ENCODE results near the gene ZSCAN10.

ZSCAN10 gene

DNA sequence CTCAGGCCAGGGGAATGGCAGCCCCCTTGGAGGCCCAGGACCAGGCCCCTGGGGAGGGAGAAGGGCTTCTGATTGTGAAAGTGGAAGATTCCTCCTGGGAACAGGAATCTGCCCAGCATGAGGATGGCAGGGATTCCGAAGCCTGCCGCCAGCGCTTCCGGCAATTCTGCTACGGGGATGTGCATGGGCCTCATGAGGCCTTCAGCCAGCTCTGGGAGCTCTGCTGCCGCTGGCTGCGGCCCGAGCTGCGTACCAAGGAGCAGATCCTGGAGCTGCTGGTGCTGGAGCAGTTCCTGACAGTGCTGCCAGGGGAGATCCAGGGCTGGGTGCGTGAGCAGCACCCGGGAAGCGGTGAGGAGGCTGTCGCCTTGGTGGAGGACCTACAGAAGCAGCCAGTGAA, 38.2 kb upstream of the ZSCAN10 start:
- TF ChIP-seq, protein P1, sequence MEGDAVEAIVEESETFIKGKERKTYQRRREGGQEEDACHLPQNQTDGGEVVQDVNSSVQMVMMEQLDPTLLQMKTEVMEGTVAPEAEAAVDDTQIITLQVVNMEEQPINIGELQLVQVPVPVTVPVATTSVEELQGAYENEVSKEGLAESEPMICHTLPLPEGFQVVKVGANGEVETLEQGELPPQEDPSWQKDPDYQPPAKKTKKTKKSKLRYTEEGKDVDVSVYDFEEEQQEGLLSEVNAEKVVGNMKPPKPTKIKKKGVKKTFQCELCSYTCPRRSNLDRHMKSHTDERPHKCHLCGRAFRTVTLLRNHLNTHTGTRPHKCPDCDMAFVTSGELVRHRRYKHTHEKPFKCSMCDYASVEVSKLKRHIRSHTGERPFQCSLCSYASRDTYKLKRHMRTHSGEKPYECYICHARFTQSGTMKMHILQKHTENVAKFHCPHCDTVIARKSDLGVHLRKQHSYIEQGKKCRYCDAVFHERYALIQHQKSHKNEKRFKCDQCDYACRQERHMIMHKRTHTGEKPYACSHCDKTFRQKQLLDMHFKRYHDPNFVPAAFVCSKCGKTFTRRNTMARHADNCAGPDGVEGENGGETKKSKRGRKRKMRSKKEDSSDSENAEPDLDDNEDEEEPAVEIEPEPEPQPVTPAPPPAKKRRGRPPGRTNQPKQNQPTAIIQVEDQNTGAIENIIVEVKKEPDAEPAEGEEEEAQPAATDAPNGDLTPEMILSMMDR (IDR thresholded peaks at IDR 0.05; ENCODE audit: insufficient read depth, low read length, poor library complexity, severe bottlenecking) = no peak
- no peak for DNase-seq (ENCODE audit: extremely low read depth, insufficient read length)

DNA sequence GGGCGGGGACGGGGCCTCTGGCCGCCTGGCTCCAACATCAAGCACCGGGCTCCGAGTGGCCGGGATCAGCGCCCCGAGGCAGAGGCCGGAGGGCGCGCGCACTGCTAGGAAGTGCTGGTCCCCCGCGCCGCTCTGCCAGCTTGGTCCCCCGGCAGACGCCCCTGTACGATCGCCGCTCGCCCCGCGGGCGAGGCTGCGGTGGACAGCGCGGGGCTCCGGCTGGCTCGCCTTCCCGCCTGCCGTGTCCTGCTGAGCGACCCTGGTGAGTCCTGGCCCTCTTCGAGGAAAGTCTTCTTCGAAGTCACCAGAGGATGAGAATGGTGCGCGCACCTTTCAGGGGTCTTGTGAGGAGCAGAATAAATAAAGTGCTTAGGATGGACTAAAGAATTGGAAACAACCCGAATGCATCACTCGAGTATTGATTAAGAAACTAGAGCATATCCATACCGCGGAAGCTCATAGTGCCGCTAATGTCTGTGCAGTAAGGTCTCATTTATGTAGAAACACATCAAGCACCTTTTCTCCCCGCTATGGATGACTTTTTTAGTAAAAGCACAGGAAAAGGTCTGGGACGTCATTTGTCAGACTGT, 36.1 kb upstream of the ZSCAN10 start:
- H3K27me3 ChIP-seq (replicated peaks; ENCODE audit: control insufficient read depth, insufficient read depth, low read length) = no peaks in the 10 kb centered on the region
- DNase-seq (ENCODE audit: extremely low read depth, insufficient read length) = no peak
- peak overlapping the region; percentile 92 for H3K4me3 ChIP-seq (replicated peaks; ENCODE audit: low read depth, low read length)
- peaks cover 4% of the 10 kb centered on the region for H3K36me3 ChIP-seq (ENCODE audit: control insufficient read depth, insufficient read depth, low read length)
- TF ChIP-seq, protein P1 (IDR thresholded peaks at IDR 0.05; ENCODE audit: insufficient read depth, low read length, poor library complexity, severe bottlenecking) = no peak

More for the DNA sequence above, 38.2 kb upstream of the ZSCAN10 start:
- H3K4me3 ChIP-seq (replicated peaks; ENCODE audit: low read depth, low read length) = no peak overlapping the region
- no peaks in the 10 kb centered on the region for H3K27me3 ChIP-seq (replicated peaks; ENCODE audit: control insufficient read depth, insufficient read depth, low read length)
- H3K36me3 ChIP-seq (ENCODE audit: control insufficient read depth, insufficient read depth, low read length) = no peaks in the 10 kb centered on the region; the same call in none of the 2 replicates

DNA sequence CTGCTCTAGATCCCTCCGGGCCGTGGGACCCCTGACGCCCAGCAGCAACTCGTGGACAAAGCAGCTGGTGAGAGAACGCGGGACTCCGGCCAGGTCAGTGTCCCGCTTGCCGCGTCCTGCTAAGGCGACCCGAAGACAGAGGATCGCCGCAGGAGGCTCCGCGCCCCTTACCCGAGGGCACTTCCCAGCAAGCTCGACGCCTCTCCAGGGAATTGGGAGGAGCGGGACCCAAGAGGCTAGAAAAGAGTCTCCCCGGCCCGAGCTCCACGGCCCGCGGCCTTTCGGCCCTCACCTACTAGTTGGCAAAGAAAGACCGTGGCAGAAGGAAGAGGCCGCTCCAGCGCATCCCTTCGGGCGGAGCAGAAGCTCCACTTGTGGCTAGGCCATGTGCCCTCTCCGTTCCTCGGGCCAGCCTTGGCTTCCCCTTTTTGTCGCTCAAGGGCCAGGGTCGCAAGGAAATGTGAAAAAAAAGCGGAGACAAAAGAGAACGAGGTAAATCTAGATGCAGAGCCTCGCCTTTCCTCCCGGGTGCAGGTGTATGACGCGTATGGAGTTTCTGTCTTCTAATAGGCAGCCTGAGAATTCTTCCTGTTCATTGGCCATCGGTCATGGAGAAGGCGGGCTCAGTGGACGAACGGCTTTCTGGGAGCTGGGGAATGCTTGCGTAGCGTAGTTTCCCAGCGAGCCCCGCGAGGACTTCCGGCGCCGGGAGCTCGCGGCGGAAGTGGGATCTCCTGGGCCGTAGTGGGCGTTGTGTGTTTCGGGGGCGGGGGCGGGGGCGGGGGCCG, 35.4 kb upstream of the ZSCAN10 start, which contains the start of gene ZNF213:
TSS of gene ZNF213 (plus strand) at position 692 of the 788 bp plus-strand sequence. CDS start 2,252 bp downstream, outside the sequence.
- Histone ChIP-seq H3K4me3 (replicated peaks; ENCODE audit: low read depth, low read length) (peak within 1 kb of the TSS; percentile 100), H3K27me3 (replicated peaks; ENCODE audit: control insufficient read depth, insufficient read depth, low read length) (no peaks in the 10 kb centered on the region), H3K36me3 (ENCODE audit: control insufficient read depth, insufficient read depth, low read length) (peaks cover 4% of the 10 kb centered on the region)
- peak; percentile 93 for DNase-seq (ENCODE audit: extremely low read depth, insufficient read length)
- TF ChIP-seq, protein P1 (IDR thresholded peaks at IDR 0.05; ENCODE audit: insufficient read depth, low read length, poor library complexity, severe bottlenecking) = no peak

DNA sequence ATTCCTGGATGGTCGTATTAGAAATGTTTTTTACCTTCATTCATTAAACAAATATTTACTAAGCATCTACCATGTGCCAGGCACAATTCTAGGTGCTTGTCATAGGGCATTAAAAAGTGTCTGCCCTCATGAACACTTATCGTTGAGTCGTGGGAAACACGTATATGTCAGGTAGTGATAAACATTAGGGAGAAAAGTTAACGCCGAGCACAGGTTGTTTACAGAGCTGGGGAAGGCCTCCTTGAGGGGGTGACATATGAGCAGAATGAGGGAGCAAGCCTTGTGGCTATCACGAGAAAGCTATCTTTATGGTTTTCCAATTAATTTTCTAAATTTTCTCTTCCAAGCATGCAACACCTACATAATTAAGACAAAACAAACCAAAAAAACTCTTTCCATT, 34.8 kb upstream of the ZSCAN10 start:
- H3K4me3 ChIP-seq (replicated peaks; ENCODE audit: low read depth, low read length) = peak overlapping the region; percentile 100
- peaks cover 4% of the 10 kb centered on the region for H3K36me3 ChIP-seq (ENCODE audit: control insufficient read depth, insufficient read depth, low read length)
- no peaks in the 10 kb centered on the region for H3K27me3 ChIP-seq (replicated peaks; ENCODE audit: control insufficient read depth, insufficient read depth, low read length)
- DNase-seq (ENCODE audit: extremely low read depth, insufficient read length) = no peak
- TF ChIP-seq, protein P1 (IDR thresholded peaks at IDR 0.05; ENCODE audit: insufficient read depth, low read length, poor library complexity, severe bottlenecking) = no peak

DNA sequence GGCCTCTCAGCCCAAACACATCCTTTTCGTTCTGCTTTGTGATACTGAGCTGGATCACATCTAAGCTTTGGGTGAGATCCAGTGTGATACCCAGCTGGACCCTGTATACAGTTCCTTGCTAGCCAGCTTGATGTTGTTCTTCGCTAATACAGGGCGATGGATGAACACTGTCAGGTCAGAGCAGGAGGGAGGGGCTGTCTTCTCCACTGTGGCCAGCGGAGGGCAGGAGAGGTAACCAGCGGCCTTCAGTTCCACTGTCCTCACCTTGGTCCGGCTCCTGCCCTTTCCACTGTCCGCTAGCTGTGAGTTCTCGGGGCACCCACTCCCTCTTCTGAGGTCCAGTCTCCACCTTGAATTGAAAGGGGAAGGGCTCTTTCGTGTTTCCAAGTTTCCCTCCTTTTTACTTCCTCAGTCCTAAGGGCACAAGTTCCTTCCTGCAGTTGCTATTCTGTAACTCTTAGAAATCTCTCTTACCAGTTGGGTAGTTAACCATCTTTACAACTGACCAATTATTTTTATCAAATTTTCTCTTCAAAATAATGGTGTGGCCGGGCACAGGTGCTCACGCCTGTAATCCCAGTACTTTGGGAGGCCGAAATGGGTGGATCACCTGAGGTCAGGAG, 32.8 kb upstream of the ZSCAN10 start:
- Histone ChIP-seq H3K4me3 (replicated peaks; ENCODE audit: low read depth, low read length) (no peak overlapping the region), H3K27me3 (replicated peaks; ENCODE audit: control insufficient read depth, insufficient read depth, low read length) (no peaks in the 10 kb centered on the region), H3K36me3 (ENCODE audit: control insufficient read depth, insufficient read depth, low read length) (peaks cover 5% of the 10 kb centered on the region)
- TF ChIP-seq, protein P1 (IDR thresholded peaks at IDR 0.05; ENCODE audit: insufficient read depth, low read length, poor library complexity, severe bottlenecking) = peak; percentile 55
- DNase-seq (ENCODE audit: extremely low read depth, insufficient read length) = no peak

All from GM06990 (cell line).